Measurements from ENCODE around the gene MBOAT1. TPM values are rescaled to one million over a fixed set of nuclear protein-coding genes. Genes with fewer than 3 reads are reported as not detected.

Gene MBOAT1
- total RNA-seq, 1 donor from 2014 or later = 9.6 TPM

DNA sequence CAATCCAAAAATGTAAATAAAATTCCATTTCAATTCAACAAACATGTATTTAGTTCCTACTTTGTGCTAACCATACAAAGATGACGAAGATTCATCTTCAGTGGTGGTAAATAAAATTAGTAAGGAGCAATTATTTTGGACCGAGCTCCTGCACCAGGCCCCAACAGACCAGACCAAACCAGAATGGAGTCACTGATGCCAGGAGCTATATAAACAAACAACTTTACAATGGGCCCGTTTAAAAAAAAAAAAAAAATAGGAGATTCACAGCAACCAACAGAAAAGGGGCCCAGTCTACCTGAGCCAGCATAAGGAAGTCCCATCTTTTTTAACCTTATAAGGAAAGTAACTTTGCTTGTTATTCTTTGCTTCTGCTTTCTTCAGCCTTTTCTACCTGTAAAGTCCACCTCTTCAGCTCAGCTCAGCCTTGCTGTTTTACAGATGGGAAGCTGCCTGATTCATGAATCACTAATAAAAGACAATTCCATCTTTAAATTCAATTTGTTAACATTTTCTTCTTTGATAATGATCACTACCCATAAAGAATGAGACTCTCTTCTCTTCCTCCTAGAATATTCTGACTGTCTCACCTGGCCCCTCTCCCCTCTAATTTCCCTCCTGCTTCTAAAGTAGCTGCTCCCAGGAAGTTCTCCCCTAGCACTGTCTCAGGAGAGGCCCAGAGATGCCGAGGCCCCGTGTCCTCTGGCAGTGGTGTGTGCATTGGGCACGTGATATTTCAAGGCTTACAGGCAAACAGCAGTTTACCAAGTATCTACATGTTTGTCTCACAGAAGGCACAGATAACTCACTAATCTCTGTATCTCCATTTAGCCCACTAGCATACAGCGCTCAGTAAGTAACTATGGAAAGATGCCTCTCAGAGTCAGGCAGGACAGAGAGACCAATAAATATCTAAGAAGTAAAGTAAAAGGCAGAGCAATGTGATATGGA is 8.4 kb downstream of the MBOAT1 start:
- Histone ChIP-seq H3K27ac (peak overlapping the region; percentile 54), H3K27me3 (no peaks in the 10 kb centered on the region), H3K36me3 (no peaks in the 10 kb centered on the region), H3K9me3 (no peaks in the 10 kb centered on the region), H3K4me1 (peaks cover 77% of the 10 kb centered on the region), H3K4me3 (no peak overlapping the region)
- no peak for DNase-seq (ENCODE audit: extremely low spot score in 2 of 2)
- TF ChIP-seq, protein P1, sequence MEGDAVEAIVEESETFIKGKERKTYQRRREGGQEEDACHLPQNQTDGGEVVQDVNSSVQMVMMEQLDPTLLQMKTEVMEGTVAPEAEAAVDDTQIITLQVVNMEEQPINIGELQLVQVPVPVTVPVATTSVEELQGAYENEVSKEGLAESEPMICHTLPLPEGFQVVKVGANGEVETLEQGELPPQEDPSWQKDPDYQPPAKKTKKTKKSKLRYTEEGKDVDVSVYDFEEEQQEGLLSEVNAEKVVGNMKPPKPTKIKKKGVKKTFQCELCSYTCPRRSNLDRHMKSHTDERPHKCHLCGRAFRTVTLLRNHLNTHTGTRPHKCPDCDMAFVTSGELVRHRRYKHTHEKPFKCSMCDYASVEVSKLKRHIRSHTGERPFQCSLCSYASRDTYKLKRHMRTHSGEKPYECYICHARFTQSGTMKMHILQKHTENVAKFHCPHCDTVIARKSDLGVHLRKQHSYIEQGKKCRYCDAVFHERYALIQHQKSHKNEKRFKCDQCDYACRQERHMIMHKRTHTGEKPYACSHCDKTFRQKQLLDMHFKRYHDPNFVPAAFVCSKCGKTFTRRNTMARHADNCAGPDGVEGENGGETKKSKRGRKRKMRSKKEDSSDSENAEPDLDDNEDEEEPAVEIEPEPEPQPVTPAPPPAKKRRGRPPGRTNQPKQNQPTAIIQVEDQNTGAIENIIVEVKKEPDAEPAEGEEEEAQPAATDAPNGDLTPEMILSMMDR (IDR thresholded peaks at IDR 0.05) = no peak
- TF ChIP-seq POLR2AphosphoS5 (IDR thresholded peaks at IDR 0.05; ENCODE audit: insufficient read depth in 1 of 2, low read depth in 1 of 2) = peak in 1 of 2 donors; percentile 10
- intact Hi-C loops (cut with DNase I) = no loop called here

GRCh38 chr6:20202699-20203302 is 9.5 kb downstream of the MBOAT1 start:
- H3K4me3 ChIP-seq = no peak overlapping the region
- no peaks in the 10 kb centered on the region for H3K27me3 ChIP-seq
- DNase-seq (ENCODE audit: extremely low spot score in 2 of 2) = no peak
- no peaks in the 10 kb centered on the region for H3K9me3 ChIP-seq
- TF ChIP-seq POLR2AphosphoS5 (IDR thresholded peaks at IDR 0.05; ENCODE audit: insufficient read depth in 1 of 2, low read depth in 1 of 2) (no peak), POLR2A (IDR thresholded peaks at IDR 0.05) (no peak)
- TF ChIP-seq, protein P1 (IDR thresholded peaks at IDR 0.05) = no peak
- intact Hi-C loops (cut with DNase I) = no loop called here
- no peaks in the 10 kb centered on the region for H3K36me3 ChIP-seq
- H3K4me1 ChIP-seq = peaks cover 84% of the 10 kb centered on the region
- H3K27ac ChIP-seq = peak overlapping the region; percentile 54

GRCh38 chr6:20202324-20202658 is 10.0 kb downstream of the MBOAT1 start:
- Histone ChIP-seq H3K9me3 (no peaks in the 10 kb centered on the region), H3K27ac (peak overlapping the region; percentile 47), H3K36me3 (no peaks in the 10 kb centered on the region), H3K4me1 (peaks cover 79% of the 10 kb centered on the region), H3K4me3 (no peak overlapping the region), H3K27me3 (no peaks in the 10 kb centered on the region)
- no peak for DNase-seq (ENCODE audit: extremely low spot score in 2 of 2)
- intact Hi-C loops (cut with DNase I) = no loop called here
- TF ChIP-seq, protein P1 (IDR thresholded peaks at IDR 0.05) = no peak
- peak in 1 of 2 donors; percentile 1 for TF ChIP-seq POLR2AphosphoS5 (IDR thresholded peaks at IDR 0.05; ENCODE audit: insufficient read depth in 1 of 2, low read depth in 1 of 2)
- TF ChIP-seq POLR2A (IDR thresholded peaks at IDR 0.05) = no peak

- H3K9me3 ChIP-seq = no peaks in the 10 kb centered on the region
- no peak overlapping the region for H3K4me3 ChIP-seq
- DNase-seq (ENCODE audit: extremely low spot score in 2 of 2) = no peak
- H3K27me3 ChIP-seq = no peaks in the 10 kb centered on the region
- H3K36me3 ChIP-seq = no peaks in the 10 kb centered on the region
- peak overlapping the region; percentile 47 for H3K27ac ChIP-seq
- H3K4me1 ChIP-seq = peaks cover 66% of the 10 kb centered on the region
- intact Hi-C loops (cut with DNase I) = no loop called here
- TF ChIP-seq, protein P1 (IDR thresholded peaks at IDR 0.05) = no peak
- TF ChIP-seq POLR2AphosphoS5 (IDR thresholded peaks at IDR 0.05; ENCODE audit: insufficient read depth in 1 of 2, low read depth in 1 of 2) (no peak), POLR2A (IDR thresholded peaks at IDR 0.05) (no peak)
Observed at GRCh38 chr6:20200761-20201630, 11.3 kb downstream of the MBOAT1 start.
